ENCODE results near the gene WDR13.

- TF ChIP-seq, protein P1, sequence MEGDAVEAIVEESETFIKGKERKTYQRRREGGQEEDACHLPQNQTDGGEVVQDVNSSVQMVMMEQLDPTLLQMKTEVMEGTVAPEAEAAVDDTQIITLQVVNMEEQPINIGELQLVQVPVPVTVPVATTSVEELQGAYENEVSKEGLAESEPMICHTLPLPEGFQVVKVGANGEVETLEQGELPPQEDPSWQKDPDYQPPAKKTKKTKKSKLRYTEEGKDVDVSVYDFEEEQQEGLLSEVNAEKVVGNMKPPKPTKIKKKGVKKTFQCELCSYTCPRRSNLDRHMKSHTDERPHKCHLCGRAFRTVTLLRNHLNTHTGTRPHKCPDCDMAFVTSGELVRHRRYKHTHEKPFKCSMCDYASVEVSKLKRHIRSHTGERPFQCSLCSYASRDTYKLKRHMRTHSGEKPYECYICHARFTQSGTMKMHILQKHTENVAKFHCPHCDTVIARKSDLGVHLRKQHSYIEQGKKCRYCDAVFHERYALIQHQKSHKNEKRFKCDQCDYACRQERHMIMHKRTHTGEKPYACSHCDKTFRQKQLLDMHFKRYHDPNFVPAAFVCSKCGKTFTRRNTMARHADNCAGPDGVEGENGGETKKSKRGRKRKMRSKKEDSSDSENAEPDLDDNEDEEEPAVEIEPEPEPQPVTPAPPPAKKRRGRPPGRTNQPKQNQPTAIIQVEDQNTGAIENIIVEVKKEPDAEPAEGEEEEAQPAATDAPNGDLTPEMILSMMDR (conservative IDR thresholded peaks at IDR 0.05; ENCODE audit: low read depth, low read length) = no peak
- TF ChIP-seq EZH2 (IDR thresholded peaks at IDR 0.05; ENCODE audit: low read length, unreplicated experiment) = no peak
- TF ChIP-seq EZH2phosphoT487 (IDR thresholded peaks at IDR 0.05; ENCODE audit: borderline replicate concordance, low read length) = no peak
Measured at GRCh38 chrX:48569958-48570357, 27.3 kb upstream of the WDR13 start.
